ENCODE measurements around the gene TTC38. TPM values are rescaled to one million over a fixed set of nuclear protein-coding genes. Genes with fewer than 3 reads are reported as not detected.

The TTC38 gene
- total RNA-seq, 1 donor = 26.8 TPM

- TF ChIP-seq CTCF (IDR thresholded peaks at IDR 0.05; ENCODE audit: insufficient read depth, low read depth, low read length) = no peak
- no peak for DNase-seq (ENCODE audit: low read depth)
Observed at GRCh38 chr22:46238541-46238940, 29.3 kb upstream of the TTC38 start.

DNA sequence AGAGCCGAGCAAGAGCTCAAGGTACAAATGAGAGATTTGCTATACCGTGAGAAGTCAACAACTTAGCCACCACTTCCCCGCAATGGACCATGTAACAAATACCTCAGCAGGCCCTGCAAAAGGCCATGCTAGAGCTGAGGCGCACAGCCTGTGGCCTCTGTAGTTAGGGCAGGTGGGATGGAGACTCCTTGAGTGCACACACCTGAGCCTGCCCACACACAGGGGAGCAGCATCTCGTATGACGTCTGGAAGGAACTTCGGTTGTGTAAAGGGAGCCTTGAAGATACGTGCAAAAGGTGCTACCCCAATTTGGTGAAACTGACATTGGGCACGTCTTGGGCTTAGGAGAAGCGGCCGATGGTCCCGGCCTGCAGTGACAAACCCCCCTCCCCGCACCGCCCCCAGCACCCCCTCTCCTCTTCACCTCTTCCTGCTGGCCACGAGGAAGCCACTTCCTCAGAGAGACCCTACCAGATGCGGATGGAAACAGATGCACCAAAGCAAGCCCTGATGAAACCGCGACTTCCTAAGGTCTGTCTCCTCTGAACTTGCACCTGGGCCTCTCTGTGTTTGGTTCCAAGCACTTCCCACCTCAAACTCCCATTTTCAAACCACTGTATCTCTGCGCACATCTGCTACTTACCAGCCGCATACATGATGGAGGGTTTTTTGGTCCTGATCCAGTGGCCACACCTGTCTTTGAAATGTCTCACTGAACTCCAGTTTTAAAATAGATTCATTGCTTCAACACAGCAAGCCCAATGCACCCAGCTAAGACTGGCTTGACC, 28.4 kb upstream of the TTC38 start:
- H3K4me3 ChIP-seq (ENCODE audit: low read depth, low read length) = no peak overlapping the region
- TF ChIP-seq CTCF (IDR thresholded peaks at IDR 0.05; ENCODE audit: insufficient read depth, low read depth, low read length) = no peak
- DNase-seq (ENCODE audit: low read depth) = no peak

More at GRCh38 chr22:46238541-46238940, 29.3 kb upstream of the TTC38 start:
- no peak overlapping the region for H3K4me3 ChIP-seq (ENCODE audit: low read depth, low read length)

DNA sequence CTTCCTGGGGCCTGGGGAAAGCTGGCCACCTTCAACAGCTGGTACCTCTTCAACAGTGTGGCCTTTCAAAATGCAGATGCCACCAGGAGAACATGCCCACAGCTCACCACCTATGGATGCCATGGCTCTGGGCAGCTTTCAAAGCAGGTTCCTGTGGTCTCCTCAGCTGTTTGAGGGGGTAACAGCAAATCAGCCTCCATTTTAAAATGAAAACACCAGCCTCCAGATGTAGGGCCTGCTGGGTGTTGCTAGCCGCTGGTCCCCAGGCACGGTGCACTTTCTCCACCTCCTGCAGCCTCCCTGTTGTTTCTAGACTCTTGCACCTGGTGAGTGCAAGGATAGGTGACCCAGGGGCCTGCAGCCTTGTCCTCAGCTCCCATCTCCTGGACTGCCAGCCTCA, 27.7 kb upstream of the TTC38 start:
- H3K4me3 ChIP-seq (ENCODE audit: low read depth, low read length) = no peak overlapping the region
- DNase-seq (ENCODE audit: low read depth) = no peak

GRCh38 chr22:46240506-46240905, 27.3 kb upstream of the TTC38 start:
- no peak for TF ChIP-seq CTCF (IDR thresholded peaks at IDR 0.05; ENCODE audit: insufficient read depth, low read depth, low read length)
- no peak for DNase-seq (ENCODE audit: low read depth)
- no peak overlapping the region for H3K4me3 ChIP-seq (ENCODE audit: low read depth, low read length)

More for the DNA sequence above, 27.7 kb upstream of the TTC38 start:
- TF ChIP-seq CTCF (IDR thresholded peaks at IDR 0.05; ENCODE audit: insufficient read depth, low read depth, low read length) = no peak

DNA sequence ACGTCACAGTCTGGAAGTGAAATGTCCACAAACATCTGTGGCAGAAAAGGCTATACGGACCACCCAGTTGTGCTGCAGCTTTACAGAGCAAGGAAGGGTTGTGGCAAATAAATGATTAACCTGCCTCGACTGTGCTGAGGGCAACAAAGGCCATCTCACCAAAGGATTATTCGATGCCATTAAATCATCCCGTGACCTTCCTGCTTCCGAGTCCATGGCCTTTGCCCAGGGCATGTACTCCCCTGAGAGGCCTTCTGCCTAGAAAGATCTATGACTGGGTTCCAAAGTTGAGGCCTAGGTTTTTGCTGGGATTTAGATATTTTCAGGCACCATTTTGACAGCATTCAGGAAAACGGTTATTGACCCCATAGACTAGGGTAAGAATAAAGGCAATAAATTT, 26.9 kb upstream of the TTC38 start:
- H3K4me3 ChIP-seq (ENCODE audit: low read depth, low read length) = no peak overlapping the region
- no peak for DNase-seq (ENCODE audit: low read depth)
- TF ChIP-seq CTCF (IDR thresholded peaks at IDR 0.05; ENCODE audit: insufficient read depth, low read depth, low read length) = no peak

GRCh38 chr22:46241396-46242007, 26.3 kb upstream of the TTC38 start:
- TF ChIP-seq CTCF (IDR thresholded peaks at IDR 0.05; ENCODE audit: insufficient read depth, low read depth, low read length) = no peak
- DNase-seq (ENCODE audit: low read depth) = no peak
- no peak overlapping the region for H3K4me3 ChIP-seq (ENCODE audit: low read depth, low read length)
